ENCODE results near the gene RABEPK. TPM values are rescaled to one million over a fixed set of nuclear protein-coding genes. Genes with fewer than 3 reads are reported as not detected.

Gene RABEPK
- total RNA-seq, 1 donor, result 25.2 TPM

DNA sequence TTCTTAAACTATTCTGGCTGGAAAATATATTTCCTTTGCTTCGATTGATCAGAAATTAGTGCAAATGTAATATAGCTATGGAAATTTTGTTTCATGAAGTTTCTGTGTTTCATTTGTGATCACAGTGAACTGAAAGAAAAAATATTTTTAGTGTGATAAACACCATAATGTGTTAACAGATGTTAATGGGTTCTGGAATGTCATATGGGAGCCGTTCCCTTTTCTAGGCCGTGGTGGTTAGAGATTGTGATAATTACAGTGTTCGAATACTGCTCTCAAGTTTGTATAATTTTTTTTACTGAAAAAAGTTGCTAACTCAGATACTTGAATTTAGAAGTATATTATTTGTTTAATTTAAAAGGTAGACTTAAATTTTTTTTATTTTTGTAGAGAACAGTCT, 80.6 kb downstream of the RABEPK start:
- TF ChIP-seq, protein P1, sequence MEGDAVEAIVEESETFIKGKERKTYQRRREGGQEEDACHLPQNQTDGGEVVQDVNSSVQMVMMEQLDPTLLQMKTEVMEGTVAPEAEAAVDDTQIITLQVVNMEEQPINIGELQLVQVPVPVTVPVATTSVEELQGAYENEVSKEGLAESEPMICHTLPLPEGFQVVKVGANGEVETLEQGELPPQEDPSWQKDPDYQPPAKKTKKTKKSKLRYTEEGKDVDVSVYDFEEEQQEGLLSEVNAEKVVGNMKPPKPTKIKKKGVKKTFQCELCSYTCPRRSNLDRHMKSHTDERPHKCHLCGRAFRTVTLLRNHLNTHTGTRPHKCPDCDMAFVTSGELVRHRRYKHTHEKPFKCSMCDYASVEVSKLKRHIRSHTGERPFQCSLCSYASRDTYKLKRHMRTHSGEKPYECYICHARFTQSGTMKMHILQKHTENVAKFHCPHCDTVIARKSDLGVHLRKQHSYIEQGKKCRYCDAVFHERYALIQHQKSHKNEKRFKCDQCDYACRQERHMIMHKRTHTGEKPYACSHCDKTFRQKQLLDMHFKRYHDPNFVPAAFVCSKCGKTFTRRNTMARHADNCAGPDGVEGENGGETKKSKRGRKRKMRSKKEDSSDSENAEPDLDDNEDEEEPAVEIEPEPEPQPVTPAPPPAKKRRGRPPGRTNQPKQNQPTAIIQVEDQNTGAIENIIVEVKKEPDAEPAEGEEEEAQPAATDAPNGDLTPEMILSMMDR (IDR thresholded peaks at IDR 0.05; ENCODE audit: insufficient read depth, low read length), result no peak

More for the DNA sequence above, 80.6 kb downstream of the RABEPK start:
- no peak for DNase-seq (ENCODE audit: low read depth)
- H3K4me3 ChIP-seq (ENCODE audit: low read depth, low read length), result no peak overlapping the region

Small RNAs within 50 kb of the gene (small RNA-seq; reads per million reads assigned to genes)
- gene AL354710.1, result not detected

Other genes with a start within 250 kb of the RABEPK start
- 7.3 and 14.0 TPM in 2 replicates for gene SCAI, start 57.0 kb upstream of the RABEPK start, total RNA-seq (ENCODE audit: low replicate concordance)
- 28.0 and 28.5 TPM in 2 replicates for gene PPP6C, start 10.7 kb upstream of the RABEPK start, total RNA-seq (ENCODE audit: low replicate concordance)
- 126 and 128 TPM in 2 replicates for gene HSPA5, start 40.8 kb downstream of the RABEPK start, total RNA-seq (ENCODE audit: low replicate concordance)
- 52.7 and 53.1 TPM in 2 replicates for gene GAPVD1, start 61.3 kb downstream of the RABEPK start, total RNA-seq (ENCODE audit: low replicate concordance)

Data from fibroblast of the aortic adventitia (primary cell).